ENCODE measurements around the gene HLA-DPA1. TPM values are rescaled to one million over a fixed set of nuclear protein-coding genes. Genes with fewer than 3 reads are reported as not detected.

Gene HLA-DPA1
- 10 to 100 TPM; 30.4 to 32.4 TPM for total RNA-seq

DNA sequence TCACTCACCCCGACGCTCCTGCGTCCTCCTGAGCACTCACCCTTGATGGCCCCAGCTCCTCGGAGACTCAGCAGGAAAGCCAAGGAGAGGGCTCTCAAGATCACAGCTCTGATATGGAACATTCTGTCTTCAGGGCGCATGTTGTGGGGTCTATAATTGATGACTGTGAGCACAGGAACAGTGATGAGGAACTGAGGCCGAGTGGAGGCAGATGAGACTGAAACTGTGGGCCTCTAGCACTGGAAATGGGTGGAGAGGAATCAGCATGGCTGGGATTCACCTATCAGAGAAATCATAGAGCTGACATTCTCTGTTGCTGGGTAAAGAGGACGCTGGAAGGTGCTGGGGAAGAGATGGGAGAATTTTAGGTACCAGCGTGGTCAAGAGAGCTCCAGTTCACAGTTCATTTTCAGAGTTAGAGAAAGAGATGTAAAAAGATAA is at the start of gene HLA-DPA1:
Gene HLA-DPA1 (minus strand): TSS at position 219 of the 441 bp plus-strand sequence.

GRCh38 chr6:33075568-33076405 is 2.3 kb upstream of the HLA-DPA1 start, which contains the start of gene HLA-DPB1:
HLA-DPB1 (plus strand) TSS chr6:33075990; CDS start chr6:33076042, 52 bp downstream.

Other genes starting within 250 kb of the HLA-DPA1 start
- gene TAP2, start 234.9 kb downstream of the HLA-DPA1 start, total RNA-seq = 100 to 1,000 TPM; 170 TPM
- 100 to 1,000 TPM; 290 to 315 TPM for gene PSMB8, start 229.6 kb downstream of the HLA-DPA1 start, total RNA-seq
- gene TAP1, start 219.9 kb downstream of the HLA-DPA1 start, total RNA-seq = 100 to 1,000 TPM; 346 to 366 TPM
- gene PSMB9, start 219.5 kb downstream of the HLA-DPA1 start, total RNA-seq = 100 to 1,000 TPM; 264 to 271 TPM
- 1 to 10 TPM; 9.2 to 9.6 TPM for gene HLA-DMB, start 132.6 kb downstream of the HLA-DPA1 start, total RNA-seq
- gene HLA-DMA, start 120.6 kb downstream of the HLA-DPA1 start, total RNA-seq = 10 to 100 TPM; 23.9 to 26.2 TPM
- gene BRD2, start 105.1 kb downstream of the HLA-DPA1 start, total RNA-seq = 100 to 1,000 TPM; 272 to 275 TPM
- gene HLA-DOA, start 64.1 kb downstream of the HLA-DPA1 start, total RNA-seq = 1 to 10 TPM; 1.2 to 2.9 TPM
- 10 to 100 TPM; 19.0 to 19.2 TPM for gene HLA-DPB1, start 2.3 kb upstream of the HLA-DPA1 start, total RNA-seq
- under 1 TPM; 0.50 to 0.63 TPM for gene COL11A2, start 118.8 kb upstream of the HLA-DPA1 start, total RNA-seq
- gene RXRB, start 127.0 kb upstream of the HLA-DPA1 start, total RNA-seq = 10 to 100 TPM; 49.6 to 49.7 TPM
- 10 to 100 TPM; 39.6 to 41.7 TPM for gene SLC39A7, start 127.2 kb upstream of the HLA-DPA1 start, total RNA-seq
- gene HSD17B8, start 131.0 kb upstream of the HLA-DPA1 start, total RNA-seq = 10 to 100 TPM; 15.4 to 18.0 TPM
- 10 to 100 TPM; 37.6 to 37.7 TPM for gene RING1, start 134.9 kb upstream of the HLA-DPA1 start, total RNA-seq
- gene VPS52, start 198.2 kb upstream of the HLA-DPA1 start, total RNA-seq = 10 to 100 TPM; 71.8 to 76.2 TPM
- 1,000 to 10,000 TPM; 3,258 to 3,316 TPM for gene RPS18, start 198.4 kb upstream of the HLA-DPA1 start, total RNA-seq
- 10 to 100 TPM; 23.3 to 23.9 TPM for gene B3GALT4, start 203.5 kb upstream of the HLA-DPA1 start, total RNA-seq
- gene WDR46, start 215.6 kb upstream of the HLA-DPA1 start, total RNA-seq = 10 to 100 TPM; 47.0 to 47.8 TPM
- gene PFDN6, start 216.0 kb upstream of the HLA-DPA1 start, total RNA-seq = 10 to 100 TPM; 55.1 to 57.3 TPM
- gene RGL2, start 225.3 kb upstream of the HLA-DPA1 start, total RNA-seq = 10 to 100 TPM; 52.5 to 58.6 TPM
- gene TAPBP, start 240.4 kb upstream of the HLA-DPA1 start, total RNA-seq = 100 to 1,000 TPM; 273 to 274 TPM
- 10 to 100 TPM; 19.4 to 21.9 TPM for gene ZBTB22, start 244.1 kb upstream of the HLA-DPA1 start, total RNA-seq
- 100 to 1,000 TPM; 108 to 111 TPM for gene DAXX, start 249.3 kb upstream of the HLA-DPA1 start, total RNA-seq